HG02759 (cell line): ENCODE results near the gene CBR4.
"Not testable (repeated sequence)": the region's sequence is repeated elsewhere in the genome, so short reads cannot be mapped to it uniquely, and the experiment has no call there.

Experiments
- ATAC-seq: cut with Tn5 transposase; IDR thresholded peaks from one replicate; pipeline ENCODE4 v1.9.1; 2021; ENCODE audit warnings: mild to moderate bottlenecking, moderate library complexity; ENCODE audit not compliant: unreplicated experiment

The CBR4 gene

DNA sequence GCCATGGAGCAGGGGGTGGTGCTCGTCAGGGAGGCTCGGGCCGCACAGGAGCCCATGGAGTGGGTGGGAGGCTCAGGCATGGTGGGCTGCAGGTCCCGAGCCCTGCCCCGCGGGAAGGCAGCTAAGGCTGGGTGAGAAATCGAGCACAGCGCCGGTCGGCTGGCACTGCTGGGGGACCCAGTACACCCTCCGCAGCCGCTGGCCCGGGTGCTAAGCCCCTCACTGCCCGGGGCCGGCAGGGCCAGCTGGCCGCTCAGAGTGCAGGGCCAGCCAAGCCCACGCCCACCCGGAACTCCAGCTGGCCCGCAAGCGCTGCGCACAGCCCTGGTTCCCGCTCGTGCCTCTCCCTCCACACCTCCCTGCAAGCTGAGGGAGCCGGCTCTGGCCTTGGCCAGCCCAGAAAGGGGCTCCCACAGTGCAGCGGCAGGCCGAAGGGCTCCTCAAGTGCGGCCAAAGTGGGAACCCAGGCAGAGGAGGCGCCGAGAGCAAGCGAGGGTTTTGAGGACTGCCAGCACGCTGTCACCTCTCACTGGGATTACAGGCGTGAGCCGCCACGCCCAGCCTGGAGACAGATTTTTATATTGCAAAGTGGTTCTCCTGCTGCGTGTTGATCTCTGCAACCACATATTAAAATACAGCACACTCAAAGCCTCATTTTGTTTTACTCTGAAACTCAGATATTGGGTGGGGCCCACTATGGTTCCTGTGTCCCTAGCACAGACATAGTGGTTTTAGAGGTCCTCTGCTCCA is 26.0 kb upstream of the CBR4 start:
- ATAC-seq: not testable (repeated sequence)

DNA sequence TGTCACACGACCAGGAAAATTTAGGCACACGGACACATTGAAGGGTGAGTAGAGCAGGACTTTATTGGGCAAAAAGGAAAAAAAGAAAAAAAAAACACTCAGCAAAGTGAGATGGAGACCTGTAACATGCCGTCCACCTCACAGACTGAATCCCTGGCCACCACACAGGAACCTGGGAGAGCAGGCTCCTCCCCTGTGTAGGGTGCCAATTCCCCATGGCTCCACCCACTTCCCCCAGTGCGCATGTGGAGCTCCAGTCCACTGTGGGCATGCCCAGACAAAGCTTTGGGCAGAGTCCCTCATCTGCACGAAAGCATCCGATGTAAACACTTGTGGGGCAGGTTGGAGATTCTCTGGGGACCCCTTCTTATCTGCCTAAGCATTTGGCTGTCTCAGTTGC is 23.6 kb upstream of the CBR4 start:
- ATAC-seq: no peak

DNA sequence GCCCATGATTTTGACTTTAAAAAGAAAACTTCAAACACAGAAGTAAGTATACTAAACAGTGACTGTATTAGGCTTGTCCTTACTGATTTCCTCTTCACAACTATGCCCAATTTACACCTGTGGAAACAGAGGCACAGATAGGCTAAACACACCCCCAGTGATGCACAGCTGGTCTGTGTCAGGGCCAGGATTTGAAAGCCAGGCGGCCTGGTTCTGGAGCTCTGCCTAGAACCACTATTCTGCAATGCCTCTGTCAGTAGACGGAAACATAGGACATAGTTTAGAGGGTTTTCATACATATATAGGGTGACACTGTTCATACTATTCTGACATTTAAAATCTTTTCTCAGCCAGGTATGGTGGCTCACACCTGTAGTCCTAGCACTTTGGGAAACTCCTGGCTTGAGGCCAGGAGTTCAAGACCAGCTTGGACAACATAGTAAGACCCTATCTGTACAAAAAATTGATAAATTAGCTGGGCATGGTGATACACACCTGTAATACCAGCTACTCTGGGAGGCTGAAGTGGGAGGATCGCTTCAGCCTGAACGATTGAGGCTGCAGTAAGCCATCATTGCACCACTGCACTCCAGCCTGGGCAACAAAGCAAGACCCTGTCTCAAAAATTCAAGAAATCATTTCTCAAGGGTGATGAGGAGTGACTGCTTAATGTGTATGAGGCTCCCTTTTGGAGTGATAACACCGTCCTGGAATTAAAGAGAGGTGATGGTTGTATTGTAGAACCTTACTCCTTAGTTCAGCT is 23.0 kb upstream of the CBR4 start:
- ATAC-seq: no peak

DNA sequence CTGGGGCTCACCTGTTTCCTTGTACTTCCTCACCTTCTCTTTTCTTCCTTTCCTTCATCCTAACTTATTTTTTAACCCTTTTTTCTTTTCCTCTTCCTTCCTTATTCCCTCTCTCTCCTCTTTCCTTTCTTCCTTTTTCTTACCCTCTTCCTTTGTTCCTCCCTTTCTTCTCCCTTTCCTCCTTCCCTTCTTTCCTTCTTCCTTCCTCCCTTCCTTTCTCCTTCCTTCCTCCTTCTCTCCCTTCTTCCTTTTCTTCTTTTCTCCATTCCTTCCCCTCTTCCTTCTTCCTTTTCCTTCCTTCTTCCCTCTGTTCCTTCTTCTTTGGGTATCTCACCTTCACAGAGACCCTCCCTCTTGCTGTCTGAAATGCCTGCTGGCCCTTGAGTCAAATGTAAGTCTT is 22.1 kb upstream of the CBR4 start:
- ATAC-seq: no peak

DNA sequence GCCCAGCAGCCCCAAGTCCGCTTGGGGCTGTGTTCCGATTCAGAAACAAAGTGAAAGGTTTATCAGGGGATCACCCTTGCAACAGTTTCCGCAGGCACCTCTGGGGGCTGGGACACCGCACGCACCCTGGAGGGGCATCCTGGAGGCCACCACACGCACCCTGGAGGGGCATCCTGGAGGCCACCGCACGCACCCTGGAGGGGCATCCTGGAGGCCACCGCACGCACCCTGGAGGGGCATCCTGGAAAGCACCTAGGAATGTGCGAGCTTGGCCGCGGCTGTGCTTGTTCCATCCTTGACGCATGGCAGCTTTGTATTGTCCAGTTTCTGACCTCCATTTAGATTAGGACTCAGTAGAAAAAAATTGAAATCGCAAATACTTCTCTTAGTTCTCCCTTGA is 21.3 kb upstream of the CBR4 start:
- ATAC-seq: no peak

DNA sequence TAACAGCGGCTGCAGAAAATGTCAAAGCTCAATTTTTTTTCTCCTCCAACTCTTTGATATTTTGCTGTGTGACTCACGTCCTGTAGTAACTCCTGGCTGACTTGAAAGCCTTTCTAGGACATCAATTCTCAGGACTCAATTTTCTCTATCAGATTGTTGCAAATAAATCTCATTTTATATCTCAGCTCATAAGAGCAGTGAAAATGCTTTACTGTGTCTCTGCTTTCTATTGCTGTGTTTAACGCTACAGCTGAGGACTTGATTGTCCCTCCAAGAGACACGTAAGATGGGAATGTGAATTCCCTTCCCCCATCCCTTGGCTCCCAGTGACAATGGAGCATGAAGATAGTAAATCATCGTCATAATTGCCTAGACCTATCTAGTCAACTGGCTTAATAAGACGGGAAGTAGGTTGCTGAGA is 20.5 kb upstream of the CBR4 start:
- no peak for ATAC-seq

DNA sequence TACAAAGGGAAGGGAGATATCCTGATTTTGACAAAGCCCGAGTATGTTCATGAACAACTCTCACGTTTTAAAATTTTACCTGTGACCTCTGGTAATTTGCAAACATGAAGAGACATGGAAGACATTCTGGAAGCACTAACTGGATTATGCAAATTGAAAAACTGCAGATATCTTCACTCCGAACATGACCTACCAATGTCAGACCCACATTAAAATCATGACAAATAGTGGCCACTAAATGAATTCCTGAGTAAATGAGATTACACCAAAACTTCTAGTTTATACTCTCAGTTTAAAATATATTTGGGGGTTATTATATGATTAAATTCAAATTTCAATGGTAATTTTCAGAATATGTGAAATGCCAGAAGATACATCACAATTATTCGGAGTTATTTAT is 19.9 kb upstream of the CBR4 start:
- no peak for ATAC-seq

DNA sequence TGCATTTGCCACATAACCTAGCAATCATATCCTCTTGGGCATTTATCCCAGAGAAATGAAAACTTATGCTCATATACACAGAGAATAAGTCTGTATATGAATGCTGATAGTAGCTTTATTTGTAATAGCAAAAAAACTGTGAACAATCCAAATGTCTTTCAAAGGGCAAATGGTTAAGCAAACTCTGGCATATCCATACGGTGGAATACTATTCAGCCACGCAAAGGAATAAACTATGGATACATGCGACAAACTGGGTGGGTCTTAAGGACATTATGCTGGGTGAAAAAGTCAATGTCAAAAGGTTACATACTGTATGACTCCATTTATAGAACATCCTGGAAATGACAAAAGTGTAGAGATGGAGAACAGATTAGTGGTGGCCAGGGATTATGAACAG is 17.6 kb upstream of the CBR4 start:
- no peak for ATAC-seq

DNA sequence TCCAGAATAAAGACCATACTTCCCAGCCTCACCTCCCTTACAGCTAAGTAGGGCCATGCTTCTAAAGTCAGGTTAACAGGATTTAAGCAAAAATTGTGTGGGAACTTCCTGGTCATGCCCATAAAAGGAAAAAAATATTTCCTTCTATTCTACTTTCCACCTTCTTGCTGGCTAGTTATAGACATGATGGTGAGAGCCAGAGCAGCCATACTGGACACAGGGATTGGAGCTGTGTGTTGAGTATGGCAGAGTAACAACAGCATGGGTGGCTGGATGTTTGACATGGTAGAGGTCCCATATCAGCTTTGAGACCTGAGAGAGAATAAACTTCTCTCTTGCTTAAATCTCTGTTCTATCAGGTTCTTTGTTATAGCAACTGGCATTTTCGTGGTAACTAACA is 15.1 kb upstream of the CBR4 start:
- ATAC-seq: no peak

DNA sequence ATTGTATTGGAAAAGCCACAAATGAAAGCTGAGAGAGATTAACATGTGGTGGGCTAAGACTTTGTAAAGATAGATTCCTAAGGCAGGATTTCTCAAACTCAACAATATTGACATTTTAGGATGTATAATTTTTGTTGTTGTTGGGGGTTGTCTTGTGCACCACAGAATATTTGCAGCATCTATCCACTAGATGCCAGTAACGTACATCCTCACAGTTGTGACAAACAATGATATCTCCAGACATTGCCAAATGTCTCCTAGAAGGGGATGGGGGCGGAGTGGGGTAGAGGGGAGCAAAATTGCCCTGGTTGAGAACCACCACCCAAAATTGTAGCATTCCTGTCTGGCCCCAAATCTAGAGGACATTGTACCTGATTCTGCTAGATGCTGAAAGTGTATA is 14.7 kb upstream of the CBR4 start:
- ATAC-seq: peak; percentile 78

DNA sequence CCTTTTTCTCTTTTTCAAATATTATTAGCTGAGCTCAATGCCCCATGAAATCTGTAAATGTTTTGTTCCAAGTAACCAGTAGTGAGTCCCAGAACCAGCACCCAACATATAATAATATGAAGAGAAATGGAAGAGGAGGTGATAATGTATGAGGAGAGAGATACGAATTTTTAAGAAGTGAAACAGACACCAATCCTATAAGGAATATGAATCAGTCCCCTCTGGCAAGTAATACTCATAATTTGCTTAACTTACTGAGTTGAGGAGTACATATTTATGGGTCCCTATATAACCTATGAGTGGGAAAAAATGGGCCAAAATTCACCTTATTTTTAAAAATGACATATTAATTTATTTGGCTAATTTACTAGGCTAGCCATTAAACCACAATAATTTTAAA is 8.4 kb upstream of the CBR4 start:
- ATAC-seq: no peak

DNA sequence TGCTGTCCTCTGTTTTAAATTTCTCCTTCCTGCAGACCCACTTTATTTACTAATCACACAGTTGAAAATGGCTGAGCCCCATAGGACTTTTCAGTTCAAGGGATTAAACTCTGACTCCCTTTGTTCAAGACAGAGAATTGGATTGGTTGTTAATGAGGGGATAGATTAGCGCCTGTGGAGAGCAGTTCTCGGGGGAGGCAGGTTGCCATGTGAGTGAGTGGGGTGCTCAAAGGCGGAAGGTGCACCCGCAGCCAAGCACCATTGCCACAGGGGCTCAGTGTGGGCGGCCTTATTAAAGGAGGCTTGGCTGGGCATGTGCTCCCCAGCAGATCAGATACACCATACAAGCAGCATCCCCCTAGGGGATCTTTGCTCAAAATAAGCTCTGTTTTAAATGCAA is 7.9 kb upstream of the CBR4 start:
- ATAC-seq: no peak

DNA sequence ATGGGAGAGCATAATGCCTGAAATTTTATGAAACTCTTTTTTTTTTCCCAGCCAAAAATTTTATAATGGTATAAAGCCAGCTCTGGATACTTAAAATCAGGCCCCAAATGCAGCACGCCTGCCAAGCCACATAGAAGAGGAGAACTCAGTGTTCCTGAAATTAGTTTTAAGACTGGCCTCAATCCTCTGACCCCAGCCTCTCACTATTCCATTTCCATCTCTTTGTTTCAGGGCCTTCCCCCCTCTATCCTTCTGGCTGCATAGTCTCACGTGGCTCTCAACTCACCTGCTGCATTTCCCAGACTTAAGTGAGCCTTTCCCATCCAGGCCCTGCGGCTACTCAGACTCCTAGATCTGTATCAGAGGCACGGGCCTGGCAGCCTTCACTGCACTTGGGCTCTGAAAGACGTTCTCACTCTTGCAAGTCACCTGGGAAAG is 5.2 kb upstream of the CBR4 start:
- ATAC-seq: no peak

DNA sequence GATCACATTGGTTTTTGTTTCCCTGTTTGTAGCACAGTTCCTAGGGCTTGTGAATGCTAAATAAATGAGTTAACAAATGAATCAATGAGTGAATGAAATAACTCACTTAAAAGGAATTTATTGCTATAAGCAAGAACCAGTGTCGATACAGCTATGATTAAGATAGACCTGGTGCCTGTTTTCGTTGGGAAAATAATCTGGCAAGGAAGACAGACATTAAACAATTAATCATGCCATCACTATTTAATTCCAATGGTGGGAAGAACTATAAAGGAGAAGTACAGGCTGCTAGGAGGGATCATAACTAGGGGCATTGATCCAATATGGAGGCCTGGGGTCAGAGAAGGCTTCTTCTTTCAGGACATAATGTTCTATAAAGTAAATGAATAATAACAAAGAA is 4.5 kb upstream of the CBR4 start:
- no peak for ATAC-seq

DNA sequence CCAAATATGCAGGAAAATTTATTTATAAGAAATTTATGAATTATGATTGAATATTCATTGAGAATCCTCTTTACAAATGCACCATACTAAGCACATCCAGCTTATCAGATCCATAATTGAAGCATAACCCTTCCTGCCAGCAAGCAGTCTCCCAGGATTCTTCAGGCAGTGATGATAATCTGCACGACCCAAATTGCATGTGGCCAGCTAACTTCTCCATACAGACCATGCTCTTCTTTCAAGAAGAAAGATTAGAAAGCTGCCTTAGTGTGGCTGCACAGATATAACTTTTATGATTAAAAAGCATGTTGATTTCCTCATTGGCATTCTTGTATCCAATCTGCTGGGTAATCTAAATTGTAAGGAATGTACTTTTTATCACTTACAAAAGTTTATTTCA is 3.3 kb upstream of the CBR4 start:
- no peak for ATAC-seq

DNA sequence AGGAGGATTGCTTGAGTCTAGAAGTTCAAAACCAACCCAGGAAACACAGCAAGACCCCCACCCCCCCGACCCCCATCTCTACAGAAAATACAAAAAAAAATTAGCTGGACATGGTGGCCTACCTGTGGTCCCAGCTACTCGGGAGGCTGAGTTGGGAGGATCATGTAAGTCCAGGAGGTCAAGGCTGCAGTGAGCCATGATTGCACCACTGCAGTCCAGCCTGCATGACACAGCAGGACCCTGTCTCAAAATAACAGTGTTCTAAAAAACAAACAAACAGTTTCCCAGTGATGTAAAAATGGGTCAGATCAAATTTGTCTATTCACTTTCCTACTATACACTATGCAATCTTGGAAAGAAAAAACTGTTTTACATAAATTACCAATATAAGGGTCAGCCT is 2.0 kb upstream of the CBR4 start:
- no peak for ATAC-seq

DNA sequence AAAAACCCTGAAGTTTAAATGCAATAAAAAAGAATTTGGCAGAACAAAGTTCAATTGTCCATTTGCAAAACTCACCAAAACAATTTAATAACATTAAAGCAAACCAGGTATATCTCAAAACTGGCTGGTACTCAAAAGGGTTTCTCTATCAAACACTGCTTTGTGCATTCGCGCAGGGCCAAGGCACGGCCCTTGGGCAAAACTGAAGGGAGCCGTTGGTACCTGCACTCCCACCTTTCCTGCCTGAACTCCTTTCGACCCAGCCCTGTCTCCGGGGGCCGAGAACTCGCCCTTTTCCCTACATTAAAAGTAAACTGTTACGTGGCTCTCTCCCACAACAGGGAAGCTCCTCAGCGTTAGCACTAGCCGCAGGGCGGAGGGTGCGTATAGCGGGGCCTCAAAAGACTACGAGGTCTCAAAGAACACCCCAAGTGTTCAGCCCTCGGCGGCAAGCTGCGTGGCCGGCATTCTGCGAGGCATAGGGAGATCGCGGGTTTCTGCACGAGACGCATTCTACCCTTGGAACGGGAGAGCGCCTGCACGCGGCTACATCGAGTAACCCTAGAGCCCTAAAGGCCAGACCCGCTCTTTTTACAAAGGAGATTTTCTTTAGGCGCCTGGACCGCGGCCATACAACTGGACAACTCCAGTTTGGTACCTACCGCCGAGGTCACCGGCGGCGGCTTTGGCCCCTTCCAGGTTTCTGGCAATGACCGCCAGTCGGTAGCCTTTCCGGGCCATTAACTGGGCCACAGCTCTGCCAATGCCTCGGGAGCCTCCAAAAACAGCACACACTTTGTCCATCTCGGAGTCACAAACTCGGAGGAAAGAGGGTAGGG is 550 bp downstream of the CBR4 start:
- peak; percentile 34 for ATAC-seq

DNA sequence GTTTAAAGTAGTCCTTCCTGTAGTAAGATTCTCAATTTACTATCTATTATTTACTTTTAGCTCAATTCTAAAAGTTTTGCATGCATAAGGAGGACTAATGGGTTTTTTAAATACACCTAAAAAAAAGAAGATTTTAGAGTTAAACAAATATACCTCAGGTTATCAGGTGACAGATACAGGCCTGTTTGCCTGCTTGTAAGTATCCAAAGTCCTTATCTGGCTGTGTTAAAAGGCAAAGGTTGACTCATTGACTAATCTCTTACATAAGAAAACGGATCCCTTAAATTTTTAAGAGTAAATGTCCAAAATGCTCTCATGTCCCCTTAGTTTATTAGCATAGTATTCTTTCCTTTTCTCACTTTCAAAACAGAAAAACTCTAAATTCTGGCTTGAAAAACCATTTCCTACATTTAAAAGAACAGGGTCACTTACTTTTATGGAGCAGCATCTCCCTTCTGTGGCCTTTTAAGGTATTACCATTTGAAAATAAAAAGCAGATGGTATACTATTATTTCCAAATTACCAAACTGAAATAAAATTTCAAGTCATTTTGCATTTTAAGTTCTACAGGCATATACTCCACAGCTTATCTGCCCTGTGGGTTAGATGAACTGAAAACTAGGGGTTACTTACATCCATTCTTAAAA is 4.5 kb downstream of the CBR4 start:
- no peak for ATAC-seq

DNA sequence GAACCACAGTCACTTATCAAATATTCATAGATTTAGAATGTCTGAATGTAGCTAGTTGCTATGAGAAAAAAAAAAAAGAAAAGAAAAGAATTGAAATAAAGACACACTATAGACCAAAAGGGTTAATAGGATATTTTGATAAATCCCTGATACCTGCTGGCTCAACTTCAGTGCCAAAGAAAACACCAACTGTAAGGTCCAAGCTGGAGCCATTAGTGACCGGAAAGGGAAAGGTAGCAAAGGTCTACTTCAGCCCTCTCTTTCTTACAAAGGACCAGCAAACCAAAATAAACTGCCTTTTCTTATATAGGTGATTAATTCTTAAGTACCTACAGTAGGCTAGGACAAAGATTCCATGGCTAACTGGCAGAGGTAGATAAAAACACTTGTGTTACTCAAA is 9.7 kb downstream of the CBR4 start:
- ATAC-seq: no peak

DNA sequence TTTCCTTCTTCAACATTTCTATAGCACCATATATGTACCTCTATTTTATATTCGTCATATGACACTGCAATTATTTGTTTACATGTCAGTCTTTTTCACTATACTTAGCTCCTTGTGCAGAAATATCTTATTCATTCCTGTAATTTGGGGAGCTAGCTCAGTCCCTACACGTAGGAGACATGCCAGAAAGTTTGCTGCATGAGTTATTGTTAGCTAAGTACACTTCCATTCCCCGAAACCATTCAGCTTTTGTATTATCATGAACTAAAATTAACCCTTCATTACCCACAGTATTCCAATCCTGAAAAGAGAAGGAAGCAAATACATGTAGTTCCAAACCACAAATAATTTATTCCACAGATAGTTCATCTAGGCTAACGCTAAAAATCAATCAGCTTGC is 10.2 kb downstream of the CBR4 start:
- ATAC-seq: no peak

DNA sequence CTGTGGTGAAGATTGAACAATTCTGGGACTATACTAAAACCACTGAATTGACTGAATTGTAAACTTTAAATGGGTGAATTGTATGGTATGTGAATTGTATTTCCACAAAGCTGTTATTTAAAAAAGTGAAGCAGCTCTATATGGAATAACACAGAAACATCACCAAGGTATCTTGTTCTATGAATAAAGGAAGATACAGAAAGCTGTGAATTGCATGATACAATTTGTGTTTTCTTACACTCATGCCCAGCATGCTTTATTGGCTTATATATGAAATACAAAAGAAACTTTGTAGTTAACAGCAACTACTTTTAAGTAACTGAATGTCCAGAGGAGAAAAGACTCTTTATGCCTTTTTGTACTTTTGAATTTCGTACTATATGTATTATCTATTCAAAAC is 11.5 kb downstream of the CBR4 start:
- ATAC-seq: no peak
